ENCODE results near the gene FADS6.

FADS6 gene

GRCh38 chr17:74892013-74892841, 1.2 kb downstream of the FADS6 start:
- no peak for FAIRE-seq

DNA sequence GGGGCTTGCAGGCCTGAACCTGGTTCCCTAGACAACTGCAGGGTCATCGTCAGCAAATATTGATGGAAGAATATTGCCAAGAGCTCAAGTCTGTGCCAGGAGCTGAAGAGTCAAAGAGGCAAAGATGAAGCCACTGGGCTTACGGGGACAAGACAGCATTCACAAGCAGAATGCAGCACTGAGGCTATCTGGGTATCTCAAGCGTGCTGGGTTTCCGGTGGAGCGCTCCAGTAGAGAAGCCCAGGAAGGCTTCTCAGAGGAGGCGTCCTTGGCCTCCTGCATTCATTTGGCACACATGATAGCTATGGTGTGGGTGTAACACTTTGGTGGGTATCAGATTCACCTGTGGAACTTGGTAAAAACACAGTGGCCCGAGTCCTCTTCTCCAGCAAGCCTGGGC, 2.9 kb downstream of the FADS6 start:
- FAIRE-seq (no peak), DNase-seq (ENCODE audit: insufficient read length, low spot score) (no peak)

More at GRCh38 chr17:74892013-74892841, 1.2 kb downstream of the FADS6 start:
- no peak for DNase-seq (ENCODE audit: insufficient read length, low spot score)

DNA sequence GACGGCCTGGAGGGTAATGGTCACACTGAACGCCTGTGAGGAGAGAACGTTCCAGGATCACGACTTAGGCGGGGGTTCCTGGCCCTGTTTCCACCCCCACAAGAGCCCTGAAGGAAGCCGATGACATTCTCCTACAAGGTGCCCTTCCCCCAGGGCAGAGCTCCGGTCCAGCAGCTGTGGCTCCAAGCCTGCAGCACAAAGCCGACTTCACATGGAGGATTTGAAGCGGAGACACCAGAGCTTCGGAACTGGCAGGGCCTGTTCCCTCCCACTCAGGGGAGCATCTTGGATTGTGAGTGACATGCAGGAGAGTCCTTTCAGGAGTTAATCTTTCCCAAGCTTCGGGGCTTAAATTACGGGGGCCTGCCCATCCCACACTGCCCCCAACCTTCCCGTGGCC, 5.0 kb downstream of the FADS6 start:
- FAIRE-seq (no peak), DNase-seq (ENCODE audit: insufficient read length, low spot score) (no peak)

DNA sequence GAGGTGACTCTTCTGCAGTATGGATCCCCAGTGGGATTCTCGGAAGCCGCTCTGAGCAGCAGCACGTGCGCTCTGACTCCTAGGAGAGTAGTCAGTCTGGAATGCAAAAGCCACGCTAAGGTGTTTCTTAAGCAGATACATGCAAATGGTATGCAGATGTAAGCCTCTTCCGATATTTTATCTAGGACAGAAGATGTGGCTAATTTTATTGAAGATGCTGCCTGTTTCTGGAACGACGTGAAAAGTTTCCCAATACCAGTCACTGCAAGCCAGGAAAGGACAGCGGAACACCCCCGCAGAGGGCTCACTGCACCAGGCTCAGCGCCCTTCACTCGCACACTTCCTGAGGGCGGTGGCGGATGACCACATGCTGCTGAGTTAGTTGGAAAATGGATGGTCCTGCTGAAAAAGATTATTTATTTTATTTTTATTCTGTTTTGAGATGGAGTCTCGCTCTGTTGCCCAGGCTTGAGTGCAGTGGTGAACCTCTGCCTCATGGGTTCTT, 10.1 kb downstream of the FADS6 start:
- FAIRE-seq (no peak), DNase-seq (ENCODE audit: insufficient read length, low spot score) (no peak)

DNA sequence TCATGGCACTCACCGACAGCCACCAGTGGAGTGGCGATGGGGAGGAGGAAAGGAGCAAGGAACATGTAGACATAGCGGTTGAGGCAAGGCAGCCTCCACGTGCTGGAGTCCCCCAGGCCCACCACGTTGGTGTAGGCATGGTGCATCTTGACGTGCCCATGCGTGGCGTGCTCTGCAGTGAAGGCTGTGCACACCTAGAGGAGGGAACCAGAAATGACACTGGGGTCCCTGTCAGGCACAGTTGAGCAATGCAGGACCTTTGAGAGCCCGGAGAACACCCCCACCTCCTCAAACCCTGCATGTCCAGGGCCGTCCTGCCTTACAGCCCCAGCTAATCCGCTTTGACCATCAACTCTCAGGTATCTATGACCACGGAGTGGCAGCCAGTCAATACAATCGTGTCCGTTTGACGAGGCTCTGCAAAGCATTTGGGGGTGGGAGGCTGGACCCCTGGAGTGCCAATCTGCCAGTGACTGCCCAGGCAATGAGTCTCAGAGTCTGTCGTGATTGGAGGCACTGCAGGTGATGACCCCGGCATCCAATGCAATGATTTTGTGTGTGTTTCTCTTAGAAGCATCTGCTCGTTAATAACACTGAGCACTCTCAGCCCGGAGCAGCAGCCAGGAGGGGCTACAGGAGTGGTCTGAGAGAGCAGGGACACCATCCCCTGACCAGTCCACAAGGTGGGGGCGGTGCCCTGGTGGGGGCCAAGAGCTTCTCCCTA, 10.8 kb downstream of the FADS6 start:
- DNase-seq (ENCODE audit: insufficient read length, low spot score) (no peak), FAIRE-seq (no peak)

GRCh38 chr17:74881073-74881472, 12.4 kb downstream of the FADS6 start:
- no peak for FAIRE-seq

GRCh38 chr17:74879308-74879707, 14.1 kb downstream of the FADS6 start:
- FAIRE-seq: no peak
- DNase-seq (ENCODE audit: insufficient read length, low spot score): no peak

More at GRCh38 chr17:74881073-74881472, 12.4 kb downstream of the FADS6 start:
- DNase-seq (ENCODE audit: insufficient read length, low spot score): no peak

- DNase-seq (ENCODE audit: insufficient read length, low spot score) (no peak), FAIRE-seq (no peak)
These were observed 14.8 kb downstream of the FADS6 start for GRCh38 chr17:74878658-74879057.

- FAIRE-seq (no peak), DNase-seq (ENCODE audit: insufficient read length, low spot score) (no peak)
These were observed 15.6 kb downstream of the FADS6 start for GRCh38 chr17:74877592-74878548.

GRCh38 chr17:74875977-74876593, 17.3 kb downstream of the FADS6 start:
- DNase-seq (ENCODE audit: insufficient read length, low spot score) (no peak), FAIRE-seq (no peak)

DNA sequence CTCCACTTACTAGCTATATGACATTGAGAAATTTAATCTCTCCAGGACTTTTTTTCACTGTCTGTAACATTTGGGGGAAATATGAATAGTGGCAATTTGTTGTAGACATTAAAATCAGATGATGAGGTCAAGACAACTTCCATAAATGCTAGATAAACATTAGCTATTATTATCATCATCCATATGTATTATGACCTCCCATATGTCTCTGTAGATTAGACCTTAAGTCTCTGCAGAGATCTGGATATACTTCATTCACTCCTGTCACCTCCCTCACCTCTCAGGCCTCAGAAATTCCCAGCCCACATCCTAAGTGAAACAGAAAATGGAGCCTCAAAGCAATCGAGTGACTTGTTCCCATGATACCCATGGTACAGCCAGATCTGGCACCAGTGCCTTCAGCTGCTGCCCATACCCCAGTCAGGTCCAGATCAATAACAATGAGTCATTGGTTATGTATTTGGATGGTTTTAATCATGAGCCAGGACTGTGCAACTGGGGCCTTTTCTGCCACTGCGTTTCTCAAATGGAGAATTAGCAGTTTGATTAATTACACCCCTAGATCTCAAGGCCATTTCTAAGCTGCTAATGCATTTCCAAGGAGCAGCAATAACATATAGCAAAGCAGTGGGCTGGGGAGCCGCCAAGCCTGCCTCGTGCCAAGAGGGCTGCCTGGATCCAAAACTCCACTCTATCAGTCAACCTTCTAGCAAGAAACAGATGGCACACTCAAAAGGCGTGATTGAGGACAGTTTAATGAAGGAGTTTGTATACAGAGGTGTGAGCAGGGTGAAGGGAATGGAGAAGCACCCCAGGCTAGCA, 18.1 kb downstream of the FADS6 start:
- FAIRE-seq: no peak
- DNase-seq (ENCODE audit: insufficient read length, low spot score): no peak

GRCh38 chr17:74874615-74875037, 18.8 kb downstream of the FADS6 start:
- DNase-seq (ENCODE audit: insufficient read length, low spot score): no peak
- no peak for FAIRE-seq

- FAIRE-seq: peak; percentile 28
- no peak for DNase-seq (ENCODE audit: insufficient read length, low spot score)
These were observed 19.4 kb downstream of the FADS6 start for GRCh38 chr17:74873874-74874614.

GRCh38 chr17:74873037-74873873, 20.2 kb downstream of the FADS6 start:
- FAIRE-seq (peak; percentile 93), DNase-seq (ENCODE audit: insufficient read length, low spot score) (peak; percentile 98)

DNA sequence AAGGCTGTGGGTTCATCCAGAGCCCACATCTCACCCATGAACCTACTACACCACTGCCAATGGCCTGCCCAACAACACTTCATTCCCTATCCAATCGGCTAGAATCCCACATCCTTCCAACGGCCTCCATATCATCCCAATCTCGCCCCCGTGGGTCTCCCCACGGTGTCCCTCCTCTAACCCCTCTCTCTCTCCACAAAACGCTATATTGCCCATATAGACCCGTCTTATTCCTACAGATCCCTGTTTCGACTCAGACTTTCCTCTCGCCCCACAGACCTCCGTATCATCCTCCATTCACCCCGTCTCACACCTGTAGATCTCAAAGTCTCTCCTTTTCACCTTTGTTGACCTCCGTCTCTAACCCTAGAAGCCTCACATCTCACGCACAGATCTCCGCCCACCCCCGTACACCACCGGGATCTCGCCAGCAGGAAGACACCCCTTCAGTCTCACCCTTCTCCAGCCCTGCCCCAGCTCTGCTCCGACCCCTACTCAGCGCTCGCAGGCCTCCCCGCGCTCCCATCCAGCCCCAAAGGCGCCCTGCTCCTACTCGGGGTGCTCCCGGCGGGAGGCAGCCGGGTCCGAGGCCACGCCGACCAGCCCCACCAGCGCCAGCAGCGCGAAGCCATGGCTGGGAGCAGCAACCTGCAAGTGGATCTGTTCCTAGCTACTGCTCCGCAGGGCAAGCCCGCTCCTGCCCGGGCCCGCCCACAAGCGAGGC, 21.0 kb downstream of the FADS6 start, which contains the start of gene FDXR:
TSS of gene FDXR (minus strand) at position 682 of the 724 bp plus-strand sequence. CDS start at position 632, 50 bp downstream.
- FAIRE-seq (no peak), DNase-seq (ENCODE audit: insufficient read length, low spot score) (no peak)

DNA sequence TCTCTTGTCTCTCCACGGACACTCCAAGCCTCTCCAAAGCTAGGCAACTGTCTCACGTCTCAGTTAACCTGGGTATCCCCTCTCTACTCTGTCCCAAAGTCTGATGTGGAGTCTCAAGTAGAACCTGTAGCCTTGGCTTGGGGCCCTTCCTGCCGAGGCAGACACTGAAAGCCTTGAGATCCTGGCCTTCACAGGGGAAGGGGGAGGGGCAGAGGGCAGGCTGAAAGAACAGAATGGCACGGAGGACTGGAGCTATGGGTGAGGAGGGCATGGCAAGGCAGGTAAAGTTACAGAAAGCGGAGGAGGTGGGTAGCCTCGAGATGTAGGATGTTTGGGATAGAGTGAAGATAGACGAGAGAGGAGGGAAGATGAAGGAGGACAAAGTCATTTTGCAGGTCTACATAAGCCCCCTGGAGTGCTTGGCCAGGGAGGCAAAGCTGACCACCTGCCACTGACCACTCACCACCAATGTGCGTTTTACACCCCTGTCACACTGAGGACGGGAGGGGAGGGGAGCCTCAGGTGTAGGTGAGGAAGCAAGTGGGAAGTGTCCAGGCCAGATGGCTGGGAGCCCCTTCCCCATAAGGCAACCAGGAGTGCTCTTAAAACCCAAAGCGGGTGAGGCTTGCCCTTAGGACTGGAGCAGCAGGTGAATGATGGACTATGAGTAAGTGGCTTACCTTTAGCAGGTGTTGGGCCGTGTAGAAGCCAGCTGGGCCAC, 21.9 kb downstream of the FADS6 start:
- DNase-seq (ENCODE audit: insufficient read length, low spot score) (no peak), FAIRE-seq (no peak)

Measured in GM19239 (cell line).